Lung microvascular endothelial cell (primary cell): ENCODE results near the gene CIROP. TPM values are rescaled to one million over a fixed set of nuclear protein-coding genes. Genes with fewer than 3 reads are reported as not detected.
A peak's percentile ranks its signal among the peaks of the same experiment; 100 is the strongest.

ENCODE experiments used
- DNase-seq, 2 donors: peaks; one replicate each; pipeline versions ENCODE4 v3.0.0 to v3.0.0-alpha.2; 2010; ENCODE audit warnings: low read depth in 2 of 2
- total RNA-seq: library from RNA; depleted of rRNA; stranded (reverse); fragments of >200 nt; gene quantifications from 2 replicates; pipeline ENCODE4 v1.2.1, GENCODE V29; 2014

The CIROP gene
- total RNA-seq, 1 donor from 2014 or later = not detected

DNA sequence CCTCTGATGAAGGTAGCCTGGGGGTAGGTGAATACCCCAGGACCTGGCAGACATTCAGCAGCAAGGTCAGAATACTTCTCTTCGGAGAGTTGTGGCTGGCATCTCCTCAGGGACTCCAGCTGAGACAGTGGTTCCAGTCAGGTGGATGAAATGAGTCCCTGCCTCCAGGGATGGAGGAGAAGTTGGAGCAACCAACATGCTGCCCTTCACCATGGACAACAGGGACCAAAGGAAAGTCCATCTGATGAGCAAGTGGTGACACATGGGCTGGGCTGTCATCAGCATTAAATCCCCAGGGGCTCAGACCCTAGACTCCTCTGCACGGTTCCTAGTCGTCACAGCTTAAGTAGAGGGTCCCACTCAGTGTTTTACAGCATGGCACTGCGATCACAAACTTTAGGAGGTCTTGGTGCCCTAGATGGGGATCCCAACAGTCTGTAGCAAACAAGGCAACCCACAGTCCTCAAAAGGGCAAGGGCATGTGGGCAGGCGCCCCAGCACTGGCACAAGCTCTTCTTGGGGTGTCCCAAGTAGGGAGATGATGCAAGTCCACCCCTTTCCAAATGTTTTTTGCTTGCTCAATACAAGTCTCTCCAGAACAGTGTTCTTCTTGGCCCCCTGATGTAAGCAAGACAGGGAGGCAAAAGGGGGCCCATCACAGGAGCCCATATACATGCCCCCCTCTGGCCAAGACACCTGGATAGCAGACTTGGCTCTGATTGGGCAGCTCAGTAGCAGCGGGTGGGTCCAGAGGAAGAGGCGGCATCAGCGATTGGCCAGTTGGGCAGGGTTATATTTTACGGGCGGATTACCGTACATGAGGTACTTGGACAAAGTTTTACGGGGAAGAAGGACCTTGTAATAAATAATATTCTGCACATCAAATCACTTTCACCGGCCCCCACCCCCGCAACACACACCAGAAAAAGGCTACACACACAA is 36.7 kb downstream of the CIROP start:
- peak in 1 of 2 donors; percentile 21 for DNase-seq

DNA sequence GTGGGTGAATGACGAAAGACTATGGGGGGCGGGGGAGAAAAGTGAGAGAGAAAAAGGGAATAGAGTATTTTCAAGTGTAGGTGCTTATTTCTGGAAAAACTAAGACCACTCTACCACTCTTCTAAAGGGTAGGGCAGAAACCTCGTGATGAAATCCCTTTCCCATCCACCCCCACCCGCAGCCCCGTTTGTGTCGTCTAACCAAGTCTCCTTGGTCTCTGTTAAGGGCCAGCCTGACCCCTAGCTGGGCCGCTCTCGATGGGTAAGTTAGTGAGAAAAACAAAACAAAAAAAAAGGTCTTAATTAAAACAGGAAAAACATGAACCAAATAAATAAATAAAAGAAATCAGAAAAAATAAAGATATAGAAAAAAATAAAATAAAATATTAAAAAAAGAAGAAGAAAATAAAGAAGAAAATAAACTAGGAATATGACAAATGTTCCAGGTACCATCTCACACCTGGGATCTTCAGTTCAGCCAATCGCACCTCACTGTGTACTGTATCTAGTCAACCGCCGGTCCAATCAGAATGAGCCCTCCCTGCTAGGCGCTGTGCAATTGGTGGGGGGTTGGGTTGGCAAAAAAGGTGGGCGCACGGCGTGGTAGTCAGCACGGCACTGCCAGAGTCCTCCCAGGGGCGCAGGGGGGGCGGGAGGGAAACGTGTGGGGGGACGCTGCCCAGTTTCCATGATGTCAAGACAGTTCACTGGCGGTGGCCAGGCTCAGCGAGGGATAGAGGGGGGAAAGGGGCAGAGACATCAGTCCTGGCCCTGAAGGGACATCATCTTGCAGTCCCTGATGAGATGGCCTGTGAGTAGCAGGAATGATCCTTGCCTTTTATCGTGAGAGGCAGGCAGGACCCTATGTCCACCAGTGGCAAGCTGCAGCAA is 37.7 kb downstream of the CIROP start:
- no peak for DNase-seq

- DNase-seq = no peak
Measured at GRCh38 chr14:23066368-23066767, 38.4 kb downstream of the CIROP start.

GRCh38 chr14:23063601-23064000 is 41.2 kb downstream of the CIROP start:
- no peak for DNase-seq

DNA sequence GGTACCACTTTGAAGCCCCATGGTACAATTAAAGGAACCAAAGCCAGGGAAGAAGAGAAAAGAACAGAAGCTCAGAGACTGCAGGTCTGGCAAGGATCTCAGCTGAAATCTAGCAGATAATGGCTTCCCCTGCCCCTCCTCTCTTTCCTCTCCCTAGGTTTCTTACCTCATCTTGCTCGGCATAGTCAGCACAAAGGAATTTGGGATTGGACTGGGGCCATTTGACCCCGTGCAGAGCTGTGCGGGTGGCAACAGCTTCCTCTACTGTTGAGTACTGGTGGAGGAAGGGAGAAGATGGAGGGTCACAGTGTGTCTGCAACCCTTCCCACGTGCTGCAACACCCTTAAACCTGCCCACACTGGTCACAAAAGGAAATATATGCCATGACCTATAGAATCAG is 42.8 kb downstream of the CIROP start:
- DNase-seq = peak; percentile 85 to 95

GRCh38 chr14:23060536-23061260 is 44.1 kb downstream of the CIROP start:
- DNase-seq = no peak

- no peak for DNase-seq
Measured at GRCh38 chr14:23058654-23059504, 45.9 kb downstream of the CIROP start.

DNA sequence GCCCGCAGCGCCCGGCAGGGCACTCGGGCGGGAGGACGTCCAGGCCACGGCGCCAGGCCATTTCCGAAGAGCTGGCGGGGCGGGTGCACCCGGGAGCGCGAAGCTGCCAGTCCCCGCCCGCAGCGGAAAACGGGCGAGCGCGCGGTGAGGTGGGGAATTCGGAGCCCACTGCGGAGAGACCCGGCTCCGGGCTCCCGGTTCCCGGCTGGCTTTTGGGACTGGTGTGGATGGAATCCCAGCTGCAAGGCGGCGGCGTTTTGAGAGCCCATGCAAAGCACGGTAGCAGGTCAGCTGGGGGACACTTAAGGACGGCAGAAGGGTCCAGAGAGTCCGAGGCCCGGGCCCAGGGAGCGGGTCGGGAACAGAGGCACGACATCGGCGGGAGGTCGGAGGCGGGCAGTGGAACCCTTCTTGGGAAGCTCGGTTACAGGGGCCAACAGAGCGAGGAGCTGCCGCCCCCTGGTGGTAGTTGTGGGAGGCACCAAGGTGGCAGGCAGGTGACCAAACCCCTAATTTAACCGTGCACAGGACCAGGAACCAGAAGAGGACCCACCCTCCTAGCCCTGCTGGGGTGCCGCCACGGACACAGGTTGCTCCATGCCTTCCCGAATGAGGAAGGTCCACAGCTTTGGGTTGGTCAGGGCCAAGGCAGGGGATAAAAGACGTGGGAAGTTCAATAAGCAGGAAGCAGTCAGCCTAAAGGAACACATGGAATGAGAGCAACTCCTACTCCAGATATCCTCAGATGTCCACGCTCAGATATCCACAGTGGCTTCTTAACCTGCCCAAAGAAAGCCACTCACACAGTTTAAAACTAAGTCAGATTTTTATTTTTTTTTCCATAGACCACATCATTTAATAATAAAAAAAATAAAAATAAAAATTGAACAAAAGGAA is 46.8 kb downstream of the CIROP start:
- DNase-seq = peak; percentile 86 to 89

DNA sequence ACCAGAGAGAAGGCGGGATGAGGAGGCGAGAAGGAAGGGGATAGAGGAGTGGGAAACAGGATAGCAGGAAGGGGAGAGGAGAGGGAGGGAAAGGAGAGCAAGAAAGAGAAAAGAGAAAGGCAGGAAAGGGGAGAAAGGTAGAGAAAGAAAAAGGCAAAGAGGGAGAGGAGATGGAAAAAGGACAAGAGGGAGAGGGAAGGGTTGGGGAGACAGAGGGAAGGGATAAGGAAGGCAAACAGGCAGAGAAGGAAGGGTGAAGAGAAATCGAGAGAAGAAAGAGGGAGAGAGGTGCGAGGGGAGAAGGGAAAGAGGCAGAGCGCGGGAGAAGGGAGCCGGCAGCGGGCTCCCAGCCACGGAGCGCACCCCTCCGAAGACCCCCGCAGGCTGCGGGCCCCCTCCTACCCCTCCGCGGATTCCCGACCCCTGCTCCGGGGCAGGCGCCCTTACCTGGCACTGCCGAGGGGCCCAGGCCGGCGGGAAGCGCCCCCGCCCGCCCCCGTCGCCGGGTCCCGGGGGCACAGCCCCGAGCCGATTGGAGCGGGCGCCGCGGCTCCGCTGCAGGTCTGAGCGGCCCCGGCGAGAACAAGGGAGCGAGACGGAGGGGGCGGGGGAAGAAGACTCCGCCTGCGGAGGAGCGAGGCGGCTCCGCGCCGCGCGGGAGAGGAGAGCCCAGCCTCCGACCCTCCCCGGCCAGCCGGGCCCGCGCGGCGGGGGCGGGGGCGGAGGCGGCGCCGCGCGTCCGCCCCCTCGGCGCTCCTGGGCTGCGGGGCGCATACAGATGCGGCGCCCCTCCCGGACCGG is 47.6 kb downstream of the CIROP start, which contains the start of gene CDH24:
Gene CDH24 (minus strand): TSS at position 565 of the 801 bp plus-strand sequence. CDS start 1,787 bp downstream, outside the sequence.
- DNase-seq = peak; percentile 18 to 71

GRCh38 chr14:23056145-23056955 is 48.4 kb downstream of the CIROP start:
- peak; percentile 48 to 75 for DNase-seq

DNA sequence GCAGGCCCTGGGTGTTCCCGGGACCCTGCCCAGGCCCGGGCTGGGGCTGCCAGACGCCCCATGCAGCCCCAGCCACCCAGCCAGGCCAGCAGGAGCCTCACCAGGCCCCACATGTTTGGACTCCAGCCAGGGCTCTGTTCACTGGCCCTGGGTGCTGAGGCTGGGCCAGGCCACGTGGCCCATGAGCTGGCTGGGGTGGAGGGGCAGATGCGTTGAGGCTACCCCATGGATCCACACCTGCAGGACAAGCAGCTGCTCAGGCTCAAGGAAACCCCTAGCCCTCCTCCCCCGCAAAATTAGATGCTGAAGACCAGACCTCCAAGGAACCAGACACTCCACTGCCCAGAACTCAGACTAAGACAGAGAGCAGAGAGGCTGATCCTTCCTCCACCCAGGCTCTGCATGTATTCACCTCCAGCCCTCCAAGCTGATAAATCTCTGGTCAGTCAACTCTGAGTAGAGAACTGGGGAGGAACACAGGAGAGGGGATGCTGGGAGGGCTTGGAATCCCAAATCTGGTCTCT is 49.1 kb downstream of the CIROP start:
- no peak for DNase-seq

DNA sequence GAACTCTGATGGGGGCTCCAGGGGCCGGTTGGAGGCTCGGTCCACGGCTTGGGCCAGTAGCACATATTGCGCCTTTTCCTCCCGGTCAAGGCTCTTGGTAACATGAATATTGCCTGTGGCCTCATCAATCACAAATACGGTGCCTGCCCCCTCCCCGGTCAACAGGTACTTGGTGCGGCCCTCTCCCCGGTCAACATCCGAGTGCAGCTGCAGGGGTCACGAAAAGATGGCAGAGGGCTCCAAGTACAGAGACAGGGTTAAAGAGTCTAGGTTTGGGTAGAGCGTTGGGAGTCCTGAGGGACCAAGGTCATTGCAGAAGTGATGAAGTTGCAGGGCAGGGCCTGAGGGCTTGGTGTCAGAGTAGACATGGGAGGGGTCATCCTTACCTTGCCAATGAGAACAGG is 49.6 kb downstream of the CIROP start:
- no peak for DNase-seq

DNA sequence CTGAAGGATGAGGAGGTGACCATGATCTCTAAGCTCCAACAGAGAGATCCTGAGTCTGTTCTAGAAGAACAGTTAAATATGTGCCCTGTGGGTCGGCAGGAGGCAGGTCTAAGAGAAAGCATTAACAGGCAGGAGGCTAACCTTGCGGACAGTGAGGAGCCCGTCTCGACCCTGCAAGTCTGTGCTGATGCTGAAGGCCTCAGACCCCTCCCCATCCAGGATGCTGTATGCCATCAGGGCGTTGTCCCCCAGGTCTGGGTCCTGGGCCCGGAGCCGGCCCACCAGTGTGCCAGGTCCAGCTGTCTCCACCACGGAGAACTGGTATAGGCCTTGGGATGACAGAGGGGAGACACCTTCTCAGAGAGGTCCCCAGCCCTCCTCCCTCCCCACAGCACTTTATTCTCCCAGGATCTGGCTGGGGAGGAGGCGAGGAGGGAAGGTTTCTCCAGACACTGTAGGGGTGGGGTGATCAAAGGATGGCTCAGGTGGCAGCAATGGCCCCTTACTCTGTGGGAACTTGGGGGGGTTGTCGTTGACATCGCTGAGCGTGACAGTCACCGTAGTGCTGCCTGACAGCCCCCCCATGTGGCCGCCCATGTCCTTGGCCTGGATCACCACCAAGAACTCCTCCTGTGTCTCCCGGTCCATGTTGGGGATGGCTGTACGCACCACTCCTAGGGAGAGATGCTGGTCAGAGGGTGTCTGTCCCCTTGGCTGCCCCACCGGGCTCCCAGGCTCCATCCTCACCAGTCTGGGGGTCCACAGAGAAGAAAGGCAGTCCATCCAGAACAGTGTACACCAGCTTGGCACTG is 50.6 kb downstream of the CIROP start:
- peak; percentile 48 to 70 for DNase-seq

DNA sequence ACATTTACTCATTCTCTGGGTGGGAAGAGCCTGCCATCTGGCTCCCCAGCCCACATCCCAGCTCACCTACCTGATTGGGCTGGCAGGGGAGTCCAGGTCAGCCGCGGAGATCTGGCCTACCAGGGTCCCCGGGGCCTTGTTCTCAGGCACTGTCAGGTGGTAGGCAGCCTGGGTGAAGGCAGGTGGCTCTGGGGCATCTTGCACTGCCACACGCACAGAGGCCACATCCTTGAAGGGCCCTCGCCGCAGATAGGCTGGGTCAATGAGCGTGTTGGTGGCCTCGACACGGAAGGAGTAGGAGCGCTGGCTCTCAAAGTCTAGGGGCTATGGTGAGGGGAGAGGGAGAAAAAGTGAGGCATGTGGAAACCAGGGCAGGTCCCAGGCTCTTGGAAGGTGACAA is 51.4 kb downstream of the CIROP start:
- no peak for DNase-seq

- no peak for DNase-seq
Measured at GRCh38 chr14:23052671-23053070, 52.1 kb downstream of the CIROP start.

DNA sequence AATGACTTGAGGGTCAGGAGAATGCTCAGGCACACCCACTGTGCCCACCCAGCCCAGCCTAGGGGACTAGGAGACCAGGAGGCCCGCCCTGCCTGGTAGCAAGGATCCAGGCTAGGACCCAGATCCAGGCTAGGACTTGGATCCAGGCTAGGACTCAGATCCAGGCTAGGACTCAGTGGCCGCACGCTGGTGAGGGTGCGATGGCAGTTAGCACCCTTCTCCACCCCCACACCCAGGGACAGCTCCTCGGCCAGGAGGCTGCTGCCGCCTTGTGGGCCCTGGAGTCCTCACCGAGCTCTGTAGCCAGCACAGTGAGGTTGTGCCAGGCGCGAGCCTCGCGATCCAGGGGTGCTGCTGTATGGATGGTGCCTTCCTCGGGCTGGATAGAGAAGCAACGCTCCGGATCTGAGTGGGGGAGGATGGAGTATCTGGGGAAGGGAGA is 52.6 kb downstream of the CIROP start:
- peak in 1 of 2 donors; percentile 29 for DNase-seq
